COLO829 (cell line): ENCODE results near the gene DNPH1.

ENCODE experiments used
- DNase-seq: peaks from one replicate; pipeline ENCODE4 v3.0.0; 2012; ENCODE audit warnings: low spot score

DNPH1 gene

DNA sequence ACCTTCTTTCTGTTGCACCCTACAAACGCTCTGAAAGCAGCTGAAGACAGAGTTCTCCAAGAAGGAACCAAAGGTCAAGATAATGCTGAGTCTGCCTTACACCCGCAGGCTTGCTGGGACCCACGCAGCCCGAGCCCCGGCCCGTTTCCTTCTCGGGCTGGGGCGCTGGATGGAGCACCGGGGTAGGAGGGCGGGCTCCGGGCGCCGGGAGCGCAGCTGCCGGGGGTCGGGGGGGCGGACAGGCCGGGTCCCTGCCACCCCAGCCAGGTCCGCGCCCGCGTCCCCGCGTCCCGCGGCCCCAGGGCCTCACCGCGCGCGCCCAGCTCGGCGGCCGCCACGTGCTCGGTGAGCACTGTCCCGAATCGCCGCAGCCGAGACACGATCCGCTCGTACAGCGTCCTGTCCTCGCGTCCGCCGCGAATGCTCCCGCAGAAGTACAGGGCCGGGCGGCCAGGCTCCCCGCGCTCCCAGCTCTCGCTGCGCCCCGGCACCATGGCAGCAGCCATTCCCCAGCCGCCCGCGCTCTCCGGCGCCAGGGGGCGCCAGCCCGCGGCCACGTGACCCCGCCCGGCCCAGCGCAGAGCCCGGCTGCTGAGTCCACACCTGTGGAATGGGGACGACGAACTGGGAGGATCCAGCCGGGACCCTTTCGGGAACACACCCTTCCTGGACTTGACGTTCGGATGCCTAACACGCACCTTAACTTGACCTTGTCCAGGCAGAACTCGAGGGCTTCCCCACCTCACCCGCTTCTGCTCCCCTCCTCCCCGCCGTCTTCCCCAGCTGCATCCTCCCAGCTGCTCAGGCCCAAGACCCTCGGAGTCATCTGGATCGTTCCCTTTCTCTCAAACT, at the start of gene DNPH1:
DNPH1 (minus strand) TSS at position 531 of the 852 bp plus-strand sequence; CDS start at position 506, 25 bp downstream.
- no peak for DNase-seq

GRCh38 chr6:43278524-43279078, 49.3 kb upstream of the DNPH1 start:
- DNase-seq: no peak

- no peak for DNase-seq
These were observed 48.6 kb upstream of the DNPH1 start for GRCh38 chr6:43277643-43278523.

- DNase-seq: no peak
These were observed 48.0 kb upstream of the DNPH1 start for GRCh38 chr6:43277306-43277642.

DNA sequence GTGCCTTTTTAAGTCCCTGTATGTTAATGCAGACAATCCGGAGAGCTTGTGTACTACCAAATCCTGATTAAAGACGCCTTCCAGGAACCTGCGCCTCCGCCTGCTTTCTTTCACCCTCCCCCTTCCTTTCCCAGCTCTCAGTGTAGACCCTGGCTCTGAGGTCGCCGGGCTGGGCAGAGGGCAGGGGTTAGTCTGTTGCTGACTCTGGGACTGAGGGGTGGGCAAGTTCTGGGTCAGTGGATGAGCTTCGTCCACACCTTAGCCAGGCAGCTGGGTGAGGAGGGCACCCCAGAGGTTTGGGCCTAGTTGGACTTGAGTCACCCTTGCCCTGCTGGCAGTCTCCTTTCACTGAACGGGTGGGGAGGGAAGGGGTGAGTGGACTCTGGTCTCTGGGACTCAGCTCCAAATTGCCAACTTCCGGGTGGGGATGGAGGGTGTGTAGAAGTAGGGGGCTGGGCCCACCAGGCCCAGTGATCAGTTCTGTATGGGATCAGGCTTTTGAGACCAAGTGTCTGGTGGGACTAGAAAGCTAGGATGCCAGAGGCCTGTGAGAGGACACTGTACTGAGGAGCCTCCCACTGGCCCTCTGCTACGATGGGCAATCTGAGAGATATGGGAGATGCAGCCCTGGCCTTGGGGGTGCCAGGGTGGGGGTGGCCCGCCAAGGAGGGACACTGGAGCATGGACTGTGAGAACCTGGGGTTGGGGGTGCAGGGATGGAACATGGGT, 47.5 kb upstream of the DNPH1 start:
- no peak for DNase-seq

- DNase-seq: no peak
These were observed 46.7 kb upstream of the DNPH1 start for GRCh38 chr6:43275801-43276576.

GRCh38 chr6:43274916-43275597, 45.8 kb upstream of the DNPH1 start:
- DNase-seq: no peak

DNA sequence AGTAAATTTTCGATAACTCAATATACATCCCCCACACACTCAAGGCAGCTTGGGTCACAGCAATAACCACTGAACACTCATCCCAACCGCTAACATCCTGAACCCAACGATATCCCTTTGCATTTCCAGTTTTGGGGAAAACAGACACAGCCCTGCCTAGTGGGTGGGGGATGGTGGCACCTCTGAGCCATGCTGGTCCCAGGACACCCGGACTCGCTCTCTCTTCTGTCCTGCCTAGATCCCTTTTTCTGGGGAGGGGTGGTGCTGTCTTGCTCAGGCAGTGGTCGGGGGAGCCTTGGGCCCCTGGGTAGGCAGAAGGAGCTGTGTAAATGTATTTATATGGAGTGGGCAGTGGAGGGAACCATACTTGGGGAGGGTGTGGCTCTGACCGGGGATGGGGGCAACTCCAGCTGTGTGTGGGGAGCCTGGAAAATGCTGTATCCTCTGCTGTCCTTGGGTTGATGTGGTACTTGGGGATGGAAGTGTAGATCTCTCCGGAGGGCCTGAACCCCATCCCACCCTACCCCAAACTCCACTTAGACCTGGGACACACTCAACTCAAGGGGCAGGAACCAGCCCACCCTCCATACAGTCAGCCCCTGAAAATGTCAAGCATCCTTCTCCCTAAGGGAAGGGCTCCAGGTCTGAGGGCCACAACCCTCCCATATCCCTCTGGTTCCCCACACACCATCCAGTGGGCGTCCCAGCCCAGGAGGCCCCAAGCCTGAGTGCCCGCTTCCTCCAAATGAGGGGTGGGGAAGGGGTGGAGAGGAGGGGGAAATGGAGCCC, 45.0 kb upstream of the DNPH1 start:
- DNase-seq: no peak

DNA sequence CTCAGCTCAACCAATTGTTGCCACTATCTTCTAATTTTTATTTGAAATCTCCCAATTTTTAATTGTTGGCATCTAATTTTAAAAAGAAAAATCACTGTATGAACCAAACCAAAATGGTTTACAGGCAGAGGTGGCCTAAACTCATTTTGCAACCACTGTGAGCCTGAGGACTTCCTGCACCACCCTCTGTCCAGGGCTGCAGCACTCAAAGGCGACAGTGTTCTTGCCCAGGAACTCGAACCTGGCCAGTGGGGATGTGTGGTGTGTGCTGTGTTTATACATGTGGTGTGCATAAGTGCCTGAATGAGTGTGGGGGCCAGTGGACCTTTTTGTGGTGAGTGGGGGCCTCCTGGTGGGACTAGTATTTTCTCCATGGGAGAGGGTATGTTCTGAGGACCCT, 44.4 kb upstream of the DNPH1 start:
- DNase-seq: no peak

DNA sequence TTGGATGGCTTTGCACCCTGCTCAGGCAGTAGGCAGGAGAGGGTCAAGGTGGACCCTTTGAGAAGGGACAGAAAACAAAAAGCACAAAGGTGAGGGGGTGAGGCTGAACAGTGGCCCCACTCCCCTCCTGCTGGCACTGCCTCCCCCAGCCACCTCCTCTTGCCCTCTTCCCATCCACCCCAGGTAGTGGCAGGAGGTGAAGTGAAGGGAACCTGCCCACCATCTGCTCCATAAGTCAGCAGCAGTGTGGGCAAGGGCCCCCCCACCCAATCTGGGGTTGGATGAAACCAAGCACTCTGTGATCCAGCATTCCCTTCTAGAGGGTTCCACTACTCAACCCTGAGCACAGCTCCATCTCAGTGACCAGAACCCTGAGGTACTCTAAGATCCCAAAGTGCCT, 42.7 kb upstream of the DNPH1 start:
- no peak for DNase-seq

GRCh38 chr6:43271103-43271815, 42.0 kb upstream of the DNPH1 start:
- no peak for DNase-seq

GRCh38 chr6:43269273-43270007, 40.2 kb upstream of the DNPH1 start:
- no peak for DNase-seq

DNA sequence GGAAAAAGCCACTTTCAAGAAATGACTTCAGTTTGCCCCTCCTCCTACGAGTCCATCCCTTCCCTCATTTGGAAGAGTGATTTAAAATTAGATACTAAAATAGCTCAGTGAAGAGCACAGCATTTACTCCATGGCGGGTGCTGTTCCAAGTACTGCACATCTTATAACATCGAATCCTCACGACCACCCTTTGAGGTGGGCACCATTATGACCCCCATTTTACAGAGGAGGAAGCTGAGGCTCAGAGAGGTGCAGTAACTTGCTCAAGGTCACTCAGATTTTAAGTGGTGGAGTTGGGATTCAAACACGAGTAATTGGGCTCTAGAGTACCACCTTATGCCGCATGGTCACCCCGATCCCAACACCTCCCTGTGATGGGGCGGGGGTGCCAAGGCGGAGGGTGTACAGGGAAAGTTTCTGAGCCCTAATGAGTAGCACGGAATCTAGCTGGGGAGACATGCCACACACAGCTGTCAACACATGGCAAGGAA, 39.5 kb upstream of the DNPH1 start:
- DNase-seq: no peak

DNA sequence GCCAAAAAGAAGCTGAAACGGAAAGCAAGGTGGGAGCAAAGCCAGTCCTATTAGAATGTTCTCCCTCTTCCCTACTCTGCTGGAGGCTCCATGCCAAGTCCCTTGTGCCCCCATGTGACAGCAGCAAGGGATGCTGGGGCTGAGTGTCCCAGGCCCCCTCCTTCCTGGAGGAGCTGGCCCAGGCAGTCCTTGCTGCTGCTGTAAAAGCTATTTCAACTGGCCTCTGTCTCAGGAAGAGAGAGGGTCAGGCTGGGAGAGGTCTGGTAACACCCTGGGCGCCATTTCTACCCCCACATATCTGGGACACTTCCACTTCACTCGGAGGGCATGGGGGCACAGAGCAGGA, 39.0 kb upstream of the DNPH1 start:
- no peak for DNase-seq

GRCh38 chr6:43267619-43268354, 38.5 kb upstream of the DNPH1 start:
- no peak for DNase-seq

DNA sequence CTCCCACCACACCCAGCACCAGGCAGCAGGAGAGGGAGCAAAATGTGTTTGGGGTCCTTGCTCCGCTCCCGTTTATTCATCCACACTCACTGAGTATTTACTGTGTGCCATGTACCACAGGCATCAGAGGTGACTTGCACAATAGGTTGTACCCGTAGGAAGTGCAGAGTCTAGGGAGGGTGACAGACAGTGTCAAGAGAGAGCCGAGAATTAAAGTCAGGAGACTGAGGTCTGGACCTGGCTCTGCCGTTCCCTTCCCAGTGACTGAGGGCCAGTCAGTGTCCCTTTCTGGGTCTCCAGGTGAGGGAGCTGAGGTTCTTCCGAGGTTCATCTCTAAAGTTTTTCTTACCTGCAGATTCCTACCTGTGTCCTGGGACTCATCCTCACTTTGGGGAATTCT, 36.3 kb upstream of the DNPH1 start:
- DNase-seq: no peak

DNA sequence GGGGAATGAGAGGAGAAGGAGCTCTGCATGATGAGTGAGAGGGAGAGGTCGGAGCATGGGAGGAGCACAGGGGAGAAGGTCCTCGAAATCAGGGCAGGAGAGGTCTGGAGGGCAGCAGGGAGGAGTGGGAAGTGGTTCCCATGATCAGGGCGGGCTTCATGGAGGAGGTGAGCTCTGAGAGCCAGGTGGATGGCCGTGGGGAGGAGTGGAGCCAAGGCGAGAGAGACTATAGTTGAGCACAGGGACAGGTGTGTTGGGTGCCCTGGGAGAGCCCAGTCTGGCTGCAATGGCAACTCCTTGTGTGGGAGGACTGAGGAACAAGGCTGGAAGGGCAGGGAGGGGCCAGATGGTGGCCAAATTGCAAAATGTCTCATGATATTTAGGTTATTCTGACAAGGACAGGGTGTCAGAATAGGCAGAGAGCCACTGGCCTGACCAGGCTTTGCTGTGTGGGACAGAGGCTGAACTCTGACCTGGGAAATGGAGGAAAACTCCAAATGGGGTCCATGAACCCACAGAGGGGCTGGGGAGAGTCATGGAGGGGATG, 35.4 kb upstream of the DNPH1 start:
- DNase-seq: no peak
